ENCODE results near the gene SH3PXD2A.

The SH3PXD2A gene

DNA sequence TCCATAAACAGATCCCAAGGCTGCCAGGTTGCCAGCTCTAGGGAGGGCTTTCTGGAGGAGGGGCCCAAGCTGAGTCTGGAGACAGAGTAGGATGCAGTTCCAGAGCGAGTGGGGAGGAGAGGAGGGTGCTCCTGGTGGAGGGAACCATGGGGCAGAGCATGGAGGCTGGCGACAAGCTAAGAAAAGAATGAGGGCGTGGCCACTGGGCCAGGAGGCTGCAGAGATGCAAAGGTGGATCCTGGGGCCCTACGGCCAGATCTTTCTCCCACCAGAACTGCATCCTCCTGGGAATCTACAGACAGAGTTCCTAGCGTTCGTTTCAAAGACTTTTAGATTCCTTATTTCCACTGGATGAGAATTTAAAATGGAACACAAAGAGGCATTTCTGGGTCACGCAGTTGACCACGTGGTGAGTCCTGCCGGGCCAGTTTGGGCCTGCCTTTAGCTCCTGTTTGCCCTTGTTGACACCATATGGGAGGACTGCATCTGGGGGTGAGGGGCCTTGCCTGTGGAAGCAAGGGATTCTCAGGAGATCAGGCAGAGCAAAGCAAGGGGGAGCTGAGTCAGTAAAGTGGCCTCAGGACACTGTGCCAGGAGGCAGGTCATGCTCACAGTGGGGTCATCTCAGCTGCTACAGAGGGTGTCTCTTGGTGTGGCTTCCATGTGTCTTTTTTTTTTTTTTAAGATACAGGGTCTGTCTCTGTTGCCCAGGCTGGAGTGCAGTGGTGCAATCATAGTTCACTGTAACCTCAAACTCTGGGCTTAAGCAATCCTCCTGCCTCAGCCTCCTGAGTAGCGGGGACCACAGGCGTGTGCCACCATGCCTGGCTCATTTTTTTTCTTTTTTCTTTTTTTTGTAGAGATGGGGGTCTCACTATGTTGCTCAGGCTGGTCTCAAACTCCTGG is 137.8 kb downstream of the SH3PXD2A start:
- no peak for DNase-seq

- DNase-seq, result no peak
These were observed 138.9 kb downstream of the SH3PXD2A start for GRCh38 chr10:103716206-103717160.

- DNase-seq, result peak; percentile 86
These were observed 139.9 kb downstream of the SH3PXD2A start for GRCh38 chr10:103715430-103715829.

DNA sequence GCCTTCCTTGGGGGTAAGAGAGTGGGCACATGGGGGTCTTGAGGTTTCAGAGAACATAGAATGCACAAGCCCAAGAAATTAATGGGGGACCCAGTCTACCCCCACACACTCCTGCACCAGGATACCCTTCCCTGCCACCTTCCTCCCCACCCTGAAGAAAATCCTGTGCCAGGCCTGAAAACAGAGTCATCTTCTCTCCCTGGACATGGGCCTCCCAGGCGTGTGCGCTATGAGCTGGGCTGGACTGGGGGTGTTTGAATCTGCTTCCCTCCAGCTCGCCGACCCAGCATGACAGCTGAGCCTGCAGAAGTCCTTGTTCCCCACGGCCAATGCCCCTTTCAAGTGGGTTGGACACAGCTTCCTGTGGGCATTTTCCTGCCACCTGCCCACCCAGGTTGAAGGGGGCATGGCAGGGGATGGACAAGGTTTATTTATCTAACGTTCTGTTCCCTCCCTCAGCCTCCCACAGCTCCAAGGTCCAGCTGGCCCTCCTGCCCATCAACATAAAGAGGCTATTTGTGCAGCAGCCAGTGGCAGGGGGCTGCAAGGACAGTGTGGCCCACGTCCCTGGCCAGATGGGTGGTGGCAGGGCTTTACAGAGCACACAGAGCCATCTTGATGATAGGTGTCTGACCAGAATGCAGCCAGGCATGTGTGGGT is 141.0 kb downstream of the SH3PXD2A start:
- no peak for DNase-seq

- DNase-seq, result no peak
These were observed 141.7 kb downstream of the SH3PXD2A start for GRCh38 chr10:103713676-103714075.

DNA sequence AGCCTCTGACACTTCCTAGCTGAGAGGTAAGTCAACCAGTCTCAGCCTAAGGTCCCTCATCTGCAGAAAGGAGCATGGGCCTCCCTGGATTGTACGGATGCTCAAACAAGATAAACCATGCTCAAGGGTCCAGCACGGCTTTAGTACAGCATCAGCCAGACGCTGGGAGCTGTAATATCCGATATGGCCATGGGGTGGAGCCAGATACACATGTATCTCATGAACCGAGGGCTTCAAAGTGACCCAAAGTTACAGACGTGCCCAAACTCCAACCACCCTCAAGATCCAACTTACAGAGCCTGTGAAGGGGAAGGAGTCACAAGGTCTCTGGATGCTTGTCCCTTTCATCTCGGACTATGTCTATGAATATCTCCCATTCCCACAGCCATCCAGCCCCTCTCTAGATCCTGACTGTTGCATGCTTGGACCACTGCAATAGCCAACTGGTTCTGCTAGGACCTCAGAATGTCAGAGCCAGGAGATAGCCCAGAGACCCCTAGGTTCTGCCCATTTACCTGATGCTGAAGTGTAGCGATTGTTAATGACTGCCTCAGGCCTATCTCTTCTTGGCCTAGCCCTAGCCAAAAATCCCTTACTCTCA is 142.4 kb downstream of the SH3PXD2A start:
- peak; percentile 70 for DNase-seq

GRCh38 chr10:103712146-103712545 is 143.2 kb downstream of the SH3PXD2A start:
- DNase-seq, result no peak

DNA sequence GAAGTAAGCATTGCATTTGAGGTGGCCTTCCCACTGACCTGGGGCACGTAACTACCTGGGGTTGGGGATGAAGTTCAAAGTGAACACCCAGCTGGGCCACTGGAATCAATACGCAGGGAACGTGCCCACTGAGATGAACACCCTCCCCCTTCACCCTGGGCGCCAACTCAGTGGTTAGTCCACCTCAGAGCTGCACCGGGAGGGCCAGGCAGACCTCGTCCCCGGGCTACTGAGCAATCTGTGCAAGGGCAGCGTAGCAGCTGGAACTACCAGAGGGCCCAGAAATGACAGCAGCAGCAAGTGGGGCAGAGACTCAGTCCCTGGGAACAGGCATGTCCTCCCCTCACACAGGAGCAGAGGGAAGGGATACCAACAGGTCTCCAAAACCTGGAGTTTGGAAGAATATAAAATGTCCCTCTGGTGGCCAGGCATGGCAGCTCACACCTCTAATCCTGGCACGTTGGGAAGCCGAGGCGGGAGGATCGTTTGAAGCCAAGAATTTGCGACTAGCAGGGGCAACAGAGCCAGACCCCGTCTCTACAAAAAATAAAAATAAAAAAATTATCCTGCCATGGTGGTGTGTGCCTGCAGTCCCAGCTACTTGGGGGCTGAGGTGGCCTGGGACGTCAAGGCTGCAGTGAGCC is 143.9 kb downstream of the SH3PXD2A start:
- DNase-seq, result no peak

DNA sequence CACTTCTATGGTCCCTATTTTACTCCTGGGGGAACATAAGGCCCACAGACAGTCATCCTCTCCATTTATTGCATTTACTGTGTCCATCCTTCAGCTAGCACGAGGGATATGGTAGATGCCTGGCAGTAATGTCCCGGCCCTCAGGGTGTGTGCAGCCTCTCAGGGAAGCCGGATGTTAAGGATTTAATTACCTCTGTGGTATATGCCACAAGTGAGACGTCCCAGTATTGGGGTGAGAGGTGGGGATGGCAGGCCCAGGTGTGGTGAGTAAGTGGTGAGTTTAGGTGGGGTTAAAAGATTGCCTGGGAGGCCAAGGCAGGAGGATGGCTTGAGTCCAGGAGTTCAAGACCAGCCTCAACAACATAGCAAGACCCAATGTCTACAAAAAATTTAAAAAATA is 144.9 kb downstream of the SH3PXD2A start:
- no peak for DNase-seq

DNA sequence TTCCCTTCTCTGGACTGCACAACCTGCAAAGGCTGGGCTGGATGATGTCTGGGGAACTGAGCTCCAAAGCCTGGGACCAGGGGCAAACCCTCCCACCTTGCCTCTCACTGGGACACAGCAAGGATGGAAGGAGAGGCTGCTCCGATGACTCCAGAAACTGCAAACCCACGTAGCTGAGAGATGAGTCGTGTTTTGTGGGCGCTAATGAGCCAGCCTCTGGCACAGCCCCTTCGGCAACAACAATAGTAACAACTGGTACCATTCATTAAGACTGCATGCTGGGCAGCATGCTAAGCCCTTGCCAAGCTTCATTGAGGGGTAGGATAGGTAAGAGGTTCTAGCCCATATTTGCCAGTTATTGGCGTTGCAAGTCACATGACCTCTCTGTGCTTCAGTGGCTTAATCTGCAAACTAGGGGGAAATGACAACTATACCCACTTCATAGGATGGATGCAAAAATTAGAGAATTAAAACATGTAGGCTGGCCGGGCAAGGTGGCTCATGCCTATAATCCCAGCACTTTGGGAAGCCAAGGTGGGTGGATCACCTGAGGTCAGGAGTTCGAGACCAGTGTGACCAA is 145.9 kb downstream of the SH3PXD2A start:
- DNase-seq, result peak; percentile 74

GRCh38 chr10:103708627-103709288 is 146.6 kb downstream of the SH3PXD2A start:
- no peak for DNase-seq

DNA sequence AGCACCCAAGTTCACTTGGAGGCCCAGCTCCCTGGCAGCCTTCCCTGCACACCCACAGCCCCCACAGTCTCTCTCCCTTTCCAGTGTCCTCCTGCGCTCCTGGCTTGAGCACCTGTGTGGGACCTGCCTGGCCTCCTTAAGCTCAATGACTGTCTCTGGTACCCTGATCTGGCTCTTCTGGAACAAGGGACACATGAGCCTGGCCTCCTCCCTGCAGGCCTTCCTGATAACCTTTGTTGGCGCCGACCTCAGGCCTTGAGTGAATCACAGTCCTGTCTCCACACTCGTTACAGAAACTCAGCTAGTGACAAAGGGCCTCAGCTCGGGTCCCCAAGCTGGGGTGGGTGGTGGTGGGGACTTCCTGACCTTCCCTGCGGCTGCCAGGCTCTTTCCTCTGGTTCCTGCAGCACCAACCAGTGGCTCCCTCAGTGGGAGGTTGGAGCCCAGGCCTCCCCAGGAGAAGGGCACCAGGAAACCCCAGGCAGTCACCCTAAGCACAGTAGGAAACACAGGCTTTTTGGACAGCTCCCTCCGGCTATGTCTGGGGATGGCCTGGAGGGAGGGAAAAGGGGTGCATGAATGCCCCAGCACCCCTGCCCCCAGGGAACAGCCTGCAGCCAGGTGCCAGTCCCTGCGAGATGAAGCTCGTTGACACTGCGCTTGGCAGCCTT is 147.3 kb downstream of the SH3PXD2A start:
- DNase-seq, result no peak

GRCh38 chr10:103706762-103707161 is 148.6 kb downstream of the SH3PXD2A start:
- DNase-seq, result no peak

- DNase-seq, result no peak
These were observed 149.3 kb downstream of the SH3PXD2A start for GRCh38 chr10:103706047-103706446.

DNA sequence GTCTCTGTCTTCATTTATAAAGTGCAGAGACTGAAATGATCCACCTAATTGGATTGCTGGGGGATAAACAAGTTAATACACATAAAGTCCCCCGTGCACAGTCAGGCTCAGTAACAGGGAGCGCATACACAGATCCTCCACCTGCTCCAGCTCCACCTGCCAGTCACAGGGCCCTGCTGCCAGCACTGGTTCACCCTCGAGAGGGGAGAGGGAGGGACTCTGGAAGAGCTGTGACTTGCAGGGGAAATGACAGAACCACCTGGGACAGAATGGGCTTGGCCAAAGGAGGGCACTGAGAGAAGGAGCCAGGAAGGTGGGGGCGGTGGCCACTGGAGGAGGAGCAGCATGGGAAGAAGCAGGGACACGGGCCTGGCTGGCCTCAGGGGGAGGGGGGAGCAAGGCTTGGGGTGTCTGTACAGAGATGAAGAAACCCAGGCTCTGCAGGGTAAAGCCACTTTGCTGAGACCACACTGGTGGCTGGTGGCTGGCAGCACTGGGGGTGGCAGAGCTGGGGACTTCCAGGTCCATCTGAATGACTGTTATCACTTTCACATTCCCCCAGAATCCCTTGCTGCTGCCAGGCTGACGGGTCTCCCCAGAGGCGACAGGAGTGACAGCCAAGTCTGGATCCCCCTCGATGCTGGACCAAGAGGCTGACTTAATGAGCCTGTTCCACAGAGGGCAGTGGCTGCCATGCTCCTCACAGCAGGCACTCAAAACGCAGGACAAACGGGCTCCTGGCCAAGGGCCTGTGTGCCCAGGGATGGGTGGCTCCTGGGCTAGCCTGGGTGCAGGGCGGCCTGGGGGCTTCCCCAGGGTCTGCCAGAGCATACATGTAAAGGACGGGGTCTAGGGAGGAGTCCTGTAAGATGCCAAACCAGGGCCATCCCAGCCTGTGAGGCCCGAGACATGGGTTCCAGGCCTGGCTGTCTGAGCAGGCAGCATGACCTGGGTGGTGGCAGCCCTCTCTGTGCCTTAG is 151.1 kb downstream of the SH3PXD2A start:
- DNase-seq, result no peak

GRCh38 chr10:103701380-103702222 is 153.8 kb downstream of the SH3PXD2A start:
- no peak for DNase-seq

DNA sequence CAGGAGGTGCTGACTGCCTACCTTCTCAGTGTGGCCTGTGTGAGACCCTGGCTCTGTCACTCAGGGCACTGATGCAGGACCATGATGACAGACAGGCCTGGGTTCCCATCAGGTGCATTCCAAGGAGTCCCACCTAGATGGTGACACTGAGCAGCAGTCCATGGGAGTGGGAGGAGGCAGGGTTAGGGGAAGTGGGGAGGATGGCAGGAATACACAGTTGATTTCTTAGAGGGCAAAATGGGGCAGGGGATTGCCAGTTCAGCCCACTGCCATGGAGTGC is 155.0 kb downstream of the SH3PXD2A start:
- DNase-seq, result no peak

DNA sequence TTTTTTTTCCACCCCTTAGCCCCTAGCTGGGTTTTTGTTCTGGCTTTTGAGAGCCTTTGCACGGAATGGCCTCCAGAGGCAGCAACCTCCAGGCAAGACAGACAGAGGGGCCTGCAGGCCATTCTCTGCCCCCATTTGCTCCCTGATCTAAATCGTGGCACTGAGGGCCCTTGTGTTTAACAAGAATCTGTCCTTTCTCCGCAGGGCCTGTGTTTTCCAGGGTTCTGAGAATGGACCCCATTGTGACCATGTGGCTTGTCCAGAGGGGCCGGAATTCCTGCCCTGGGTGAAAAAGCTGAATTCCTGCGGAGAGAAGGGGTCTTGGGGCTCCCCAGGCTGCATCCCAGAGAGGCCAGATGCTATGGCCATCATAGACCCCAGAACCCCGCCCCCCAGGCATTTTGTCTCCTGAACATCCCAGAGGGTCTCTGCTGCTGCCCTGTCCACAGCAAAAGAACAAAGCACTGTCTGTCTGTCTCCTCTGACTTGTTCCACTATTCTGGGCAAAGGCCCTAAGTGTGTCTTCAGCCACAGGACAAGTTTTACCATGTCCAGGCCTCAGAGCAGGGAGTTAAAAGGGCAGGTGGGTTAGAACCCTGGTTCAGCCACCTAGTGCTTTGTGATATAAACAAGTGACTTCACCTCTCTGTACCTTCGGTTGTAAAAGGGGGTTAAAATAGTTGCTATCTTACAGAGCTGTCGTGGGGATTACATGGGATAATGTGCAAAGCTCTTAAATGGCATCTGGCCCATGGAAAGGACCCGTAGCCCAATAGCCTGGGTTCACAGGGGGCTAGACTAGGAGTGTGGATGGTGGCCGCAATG is 155.6 kb downstream of the SH3PXD2A start:
- no peak for DNase-seq

All from fibroblast of skin of right biceps (primary cell).